Measurements from ENCODE around the gene ALK.
"Not testable (repeated sequence)": the region's sequence is repeated elsewhere in the genome, so short reads cannot be mapped to it uniquely, and the experiment has no call there.

The ALK gene

DNA sequence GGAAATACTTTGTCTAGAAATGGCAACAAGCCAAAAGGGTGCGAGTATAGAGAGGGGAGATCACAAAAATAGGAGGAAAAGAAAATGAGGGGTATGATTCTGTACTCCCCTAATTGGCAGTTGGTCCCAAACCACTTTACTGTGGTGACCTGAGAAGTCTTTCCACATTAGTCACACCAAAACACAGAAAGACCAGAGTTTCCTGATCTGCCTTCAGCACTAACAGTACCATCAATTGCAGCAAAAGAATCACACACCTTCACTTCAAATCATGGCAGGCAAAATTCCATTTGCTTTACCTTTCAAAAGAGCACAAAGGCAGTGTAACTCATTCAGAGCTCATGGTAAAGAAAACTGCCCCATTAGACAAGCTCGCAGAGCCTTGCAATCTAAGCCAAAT is 86.8 kb downstream of the ALK start:
- DNase-seq: no peak

DNA sequence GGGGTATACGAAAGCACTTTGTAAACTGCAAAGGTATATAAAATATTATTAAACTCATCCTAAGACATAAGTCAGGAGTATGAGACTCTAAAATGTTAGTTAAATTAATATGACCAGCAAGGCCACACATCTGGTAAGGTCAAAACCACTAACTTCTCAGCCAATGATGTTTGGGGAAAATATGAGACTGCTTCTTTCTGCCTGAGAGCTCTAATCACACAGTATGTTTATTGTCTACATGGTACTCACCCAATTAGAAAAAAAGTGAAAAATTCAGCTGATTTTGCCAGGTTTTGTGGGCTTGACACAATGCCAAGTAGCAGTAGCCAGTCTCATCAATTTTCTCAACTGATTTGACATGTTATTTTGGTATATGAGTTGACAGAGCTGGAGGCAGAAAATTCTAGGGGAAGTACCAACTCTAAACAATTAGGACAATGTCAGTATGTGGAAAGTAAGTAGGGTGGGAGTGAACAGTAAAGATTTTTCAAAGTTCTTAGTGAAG is 87.3 kb downstream of the ALK start:
- DNase-seq: no peak

DNA sequence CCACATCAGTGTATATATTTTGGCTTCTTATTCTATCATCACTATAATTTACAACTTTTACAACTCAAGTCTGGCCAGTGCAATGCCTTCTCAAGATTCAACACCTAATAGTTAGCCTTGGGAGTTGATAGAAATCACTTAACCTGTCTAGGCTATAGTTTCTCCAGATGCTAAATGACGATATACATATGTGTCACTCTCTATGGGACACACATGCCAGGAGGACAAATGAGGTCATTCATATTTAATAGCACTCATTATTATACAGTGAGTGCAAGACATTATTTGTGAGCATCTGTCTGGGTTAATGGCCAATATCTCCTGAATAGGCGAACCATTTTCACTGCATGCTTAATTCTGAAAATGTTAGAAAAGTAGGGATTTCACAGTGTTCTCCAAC is 89.8 kb downstream of the ALK start:
- DNase-seq: no peak

DNA sequence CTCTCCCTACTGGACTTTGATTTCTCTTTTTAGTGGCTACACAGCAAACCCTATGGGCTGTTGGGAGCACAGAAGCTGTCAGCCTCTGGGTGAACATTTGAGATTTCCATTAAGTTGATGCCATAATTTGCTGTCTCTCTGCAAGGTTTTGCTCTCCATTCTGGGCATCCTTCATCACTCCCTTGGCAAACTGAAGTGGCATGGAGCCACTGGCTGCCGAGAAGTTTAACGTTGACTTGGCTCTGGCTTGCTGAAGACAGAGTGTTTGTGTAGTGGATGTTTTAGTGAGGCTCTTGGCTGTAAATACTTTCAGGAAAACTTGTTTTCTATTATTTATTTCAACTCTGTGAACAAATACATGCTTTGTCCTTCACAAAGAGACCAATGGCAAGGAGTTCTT is 91.5 kb downstream of the ALK start:
- no peak for DNase-seq

DNA sequence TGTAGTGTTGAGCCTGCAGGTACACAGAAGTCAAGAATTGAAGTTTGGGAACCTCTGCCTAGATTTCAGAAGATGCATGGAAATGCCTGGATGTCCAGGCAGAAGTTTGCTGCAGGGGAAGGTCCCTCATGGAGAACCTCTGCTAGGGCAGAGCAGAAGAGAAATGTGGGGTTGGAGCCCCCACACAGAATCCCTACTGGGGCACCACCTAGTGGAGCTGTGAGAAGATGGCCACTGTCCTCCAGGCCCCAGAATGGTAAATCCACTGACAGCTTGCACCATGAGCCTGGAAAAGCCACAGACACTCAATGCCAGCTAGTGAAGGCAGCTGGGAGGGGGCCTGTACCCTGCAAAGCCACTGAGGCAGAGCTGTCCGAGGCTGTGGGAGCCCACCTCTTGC is 97.2 kb downstream of the ALK start:
- not testable (repeated sequence) for DNase-seq

DNA sequence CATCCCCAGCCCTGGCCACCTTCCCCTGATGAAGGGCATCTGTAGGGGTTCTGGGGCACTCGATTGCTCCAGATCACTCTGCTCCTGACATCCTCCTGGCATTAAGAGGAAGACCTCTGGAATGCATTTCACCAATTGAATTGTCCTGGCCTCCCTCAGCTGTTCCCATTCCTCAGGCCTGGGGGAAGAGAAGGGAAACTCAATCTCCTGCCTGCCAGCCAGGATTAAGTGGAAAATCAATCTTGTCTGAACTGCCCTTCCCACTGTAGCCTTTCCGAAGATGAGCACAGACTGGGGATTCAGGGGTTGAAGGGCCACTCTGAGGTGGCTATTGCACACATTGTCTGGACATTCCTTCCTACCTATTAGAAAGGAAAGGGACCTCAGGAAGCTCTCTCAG is 99.8 kb downstream of the ALK start:
- DNase-seq: no peak

DNA sequence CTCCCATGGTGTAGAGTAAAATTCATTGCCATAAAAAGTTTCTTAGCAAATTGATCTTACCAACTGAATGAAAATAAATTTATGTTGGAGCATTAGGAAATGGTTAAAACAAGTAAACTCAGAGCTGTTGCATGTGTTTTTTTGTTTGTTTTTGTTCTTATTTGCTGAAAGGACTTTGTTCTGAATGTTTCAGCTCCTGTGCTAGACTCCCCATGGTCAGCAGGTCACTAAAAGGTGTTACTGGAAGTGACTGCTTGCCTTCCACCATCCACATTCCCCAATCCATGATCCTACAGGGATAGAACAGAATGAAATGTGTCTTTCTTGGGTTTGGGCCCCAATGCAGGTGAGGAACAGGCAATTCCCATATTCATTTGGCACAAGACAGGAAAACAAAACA is 101.8 kb downstream of the ALK start:
- DNase-seq: no peak

DNA sequence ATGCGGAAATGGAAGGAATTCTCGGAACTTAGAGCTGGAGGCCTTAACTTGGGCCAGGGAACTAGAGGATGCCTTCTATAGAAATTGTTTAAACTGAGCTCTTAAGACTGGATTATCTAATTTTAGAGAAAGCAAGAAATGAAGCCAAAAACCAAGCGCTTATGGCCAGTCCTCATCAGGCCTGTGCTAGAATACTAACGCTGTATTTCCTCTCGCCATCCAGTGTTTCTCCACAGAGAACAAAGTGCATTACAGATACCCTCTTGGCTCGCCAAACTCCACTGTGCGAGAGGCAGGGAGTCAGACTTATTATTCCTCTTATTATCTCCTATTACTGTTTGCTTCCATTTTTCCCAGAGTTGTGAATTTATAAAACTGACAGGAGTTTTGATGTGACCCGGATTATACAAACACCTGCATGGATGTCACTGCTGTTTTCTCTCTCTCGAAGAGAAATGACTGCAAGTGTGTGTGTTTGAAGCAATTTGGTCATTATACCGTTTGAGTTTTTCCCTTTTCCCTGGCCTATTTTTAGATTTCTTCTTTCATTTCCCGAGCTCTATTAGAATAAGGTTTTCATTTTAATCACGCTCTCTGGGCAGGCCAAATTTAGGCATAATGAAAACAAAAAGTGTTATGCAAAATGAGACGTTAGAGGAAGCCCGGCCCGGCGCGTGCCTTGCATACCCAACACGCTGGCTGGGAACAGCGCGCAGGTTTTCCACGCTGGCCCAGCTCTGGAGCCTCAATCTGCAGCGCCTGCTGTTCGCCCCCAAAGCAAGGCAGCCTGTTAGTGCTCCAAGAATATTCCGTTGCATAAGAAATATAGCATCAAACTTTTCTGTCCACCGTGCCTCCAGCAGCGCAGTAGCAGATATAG is 103.3 kb downstream of the ALK start:
- DNase-seq: no peak

DNA sequence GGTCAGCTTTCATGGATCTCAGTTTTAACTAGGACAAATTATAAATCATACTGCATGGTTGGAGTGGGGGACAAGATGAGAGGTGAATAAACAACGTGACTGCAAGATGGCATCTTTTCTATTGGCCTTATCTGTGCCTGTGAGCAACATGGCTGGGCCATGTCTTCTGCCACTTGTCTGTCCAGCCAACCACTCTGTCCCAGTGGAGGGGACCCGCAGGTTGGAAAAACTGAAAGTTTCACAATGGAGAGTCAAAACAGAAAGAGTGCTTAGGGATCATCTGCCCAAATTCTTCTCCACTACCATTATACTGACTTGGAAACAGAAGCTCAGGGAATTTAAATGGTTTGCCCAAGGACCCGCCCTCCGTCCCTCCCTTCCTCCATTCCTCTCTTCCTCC is 104.1 kb downstream of the ALK start:
- no peak for DNase-seq

DNA sequence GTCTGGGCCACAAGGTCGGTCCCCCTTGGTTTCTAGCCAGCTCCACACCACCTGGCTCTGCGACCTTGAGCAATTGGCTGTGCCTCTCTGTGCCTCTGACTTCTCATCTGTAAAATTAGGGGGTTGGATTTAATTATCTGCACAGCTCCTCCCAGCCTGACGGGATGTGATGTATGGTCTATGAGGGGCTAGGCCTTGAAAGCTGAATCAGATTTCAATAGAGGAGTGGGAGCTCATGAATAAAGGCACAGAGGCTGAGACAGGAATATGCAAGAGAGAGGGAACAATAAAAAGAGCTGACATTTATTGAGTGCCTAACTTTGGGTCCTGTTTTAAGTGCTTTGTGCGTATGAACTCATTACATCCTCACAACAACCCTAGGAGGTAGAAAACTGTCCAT is 104.7 kb downstream of the ALK start:
- no peak for DNase-seq

DNA sequence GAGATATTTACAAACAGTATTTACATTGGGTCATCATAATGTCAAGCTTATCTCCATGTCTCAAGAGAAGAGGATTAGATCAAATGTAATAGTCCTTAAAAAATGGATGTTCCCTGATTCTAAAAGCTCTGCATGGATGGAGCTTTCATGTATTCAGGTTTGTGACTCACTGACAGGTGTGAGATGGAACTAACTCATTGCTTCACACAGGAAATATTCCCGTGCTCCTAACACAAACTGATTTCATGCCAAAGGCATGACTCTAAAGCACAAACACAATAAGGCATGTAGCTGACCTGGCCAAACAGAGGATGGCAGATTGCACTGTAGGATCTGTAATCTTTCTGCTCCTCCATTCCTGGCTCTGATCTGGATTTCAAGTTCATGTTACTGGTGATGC is 110.0 kb downstream of the ALK start:
- DNase-seq: no peak

DNA sequence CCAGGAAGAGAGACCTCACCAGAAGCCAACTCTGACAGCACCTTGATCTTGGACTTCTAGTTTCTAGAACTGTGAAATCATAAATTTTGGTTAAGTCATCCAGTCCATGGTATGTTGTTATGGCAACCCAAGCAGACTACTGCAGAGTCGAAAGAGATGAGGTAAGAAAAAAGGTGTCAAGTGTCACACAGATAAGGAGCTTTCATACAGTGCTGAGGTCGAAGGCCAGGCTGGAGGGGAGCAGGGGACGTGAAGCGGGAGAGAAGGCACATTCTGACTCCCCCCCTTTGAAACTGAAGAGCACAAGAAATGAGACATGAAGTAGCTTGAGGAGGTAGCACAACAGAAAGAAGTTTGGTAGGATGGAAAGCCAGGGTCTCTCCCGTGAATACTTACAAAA is 110.4 kb downstream of the ALK start:
- no peak for DNase-seq

DNA sequence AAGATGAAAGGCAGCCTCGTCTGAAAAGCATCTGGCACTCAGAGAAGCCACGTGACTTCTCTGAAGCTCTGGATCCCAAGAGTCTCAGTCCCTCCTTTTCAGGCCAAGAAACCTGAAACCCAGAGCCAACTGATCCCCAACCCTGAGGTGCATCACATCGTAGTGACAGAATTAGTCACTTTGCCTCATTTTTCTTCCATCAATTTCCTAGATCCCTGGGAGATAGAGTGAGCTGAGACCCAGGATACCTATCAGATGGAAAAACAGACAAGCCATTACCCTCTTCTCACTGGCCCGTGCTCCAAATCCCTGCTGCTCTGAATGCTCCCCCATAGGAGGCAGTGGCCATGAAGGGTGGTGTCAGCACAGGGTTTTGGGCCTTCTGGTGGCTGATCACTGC is 113.1 kb downstream of the ALK start:
- DNase-seq: no peak

DNA sequence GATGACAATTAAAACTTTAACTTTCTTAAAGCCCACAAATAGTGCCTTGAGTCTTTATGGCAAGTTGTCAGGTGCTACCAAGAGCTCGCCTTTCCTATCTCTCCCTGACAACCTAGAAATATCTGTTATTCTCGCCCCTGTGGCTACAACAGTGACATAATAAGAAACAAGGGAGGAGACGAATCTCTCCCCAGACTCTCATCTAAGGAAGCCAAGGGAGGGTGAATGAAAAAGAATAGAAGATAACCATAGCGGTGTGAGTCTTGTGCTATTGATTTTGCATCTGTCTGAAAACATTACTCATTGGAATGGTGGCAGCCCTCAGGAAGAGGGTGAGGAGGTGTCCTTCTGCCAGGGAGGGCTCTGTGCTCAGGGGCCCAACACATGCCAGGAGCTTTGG is 114.3 kb downstream of the ALK start:
- no peak for DNase-seq

DNA sequence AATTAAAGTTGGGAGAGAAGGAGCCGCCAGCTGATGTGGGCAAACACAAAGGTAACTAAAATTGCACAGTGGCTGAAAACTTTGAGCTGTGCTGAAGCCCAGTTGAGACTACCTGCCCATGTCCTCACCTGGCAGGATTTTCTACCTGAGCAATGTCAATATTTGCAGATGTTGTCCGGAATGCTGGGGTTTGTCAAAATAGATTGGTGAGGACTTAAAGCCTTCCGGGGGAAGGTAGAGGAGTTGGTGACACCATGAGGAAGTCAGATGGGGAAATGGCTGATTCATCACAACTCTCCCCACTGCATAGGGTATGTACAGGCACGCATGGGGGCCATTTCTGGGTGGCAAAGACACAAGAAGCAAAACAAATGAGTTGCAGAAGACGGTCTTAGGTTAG is 114.9 kb downstream of the ALK start:
- no peak for DNase-seq

DNA sequence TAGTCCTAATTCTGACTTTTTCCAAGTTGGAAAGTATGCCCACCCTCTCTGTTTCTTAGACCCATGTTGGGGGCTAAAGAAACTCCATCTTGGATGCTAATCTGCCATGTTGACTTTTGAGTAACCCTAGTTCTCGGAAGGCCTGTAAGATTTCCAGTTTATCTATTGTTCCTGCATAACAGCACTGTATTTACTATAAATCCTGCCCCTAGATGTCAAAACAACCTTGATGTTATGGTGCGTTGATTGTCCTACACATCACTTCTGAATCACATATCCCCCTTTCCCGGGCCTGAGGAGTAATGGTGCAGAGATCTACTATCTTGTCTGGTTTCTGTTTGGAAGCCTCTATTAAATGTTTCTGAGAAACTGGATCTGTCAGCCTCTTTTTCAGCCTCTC is 116.7 kb downstream of the ALK start:
- no peak for DNase-seq

DNA sequence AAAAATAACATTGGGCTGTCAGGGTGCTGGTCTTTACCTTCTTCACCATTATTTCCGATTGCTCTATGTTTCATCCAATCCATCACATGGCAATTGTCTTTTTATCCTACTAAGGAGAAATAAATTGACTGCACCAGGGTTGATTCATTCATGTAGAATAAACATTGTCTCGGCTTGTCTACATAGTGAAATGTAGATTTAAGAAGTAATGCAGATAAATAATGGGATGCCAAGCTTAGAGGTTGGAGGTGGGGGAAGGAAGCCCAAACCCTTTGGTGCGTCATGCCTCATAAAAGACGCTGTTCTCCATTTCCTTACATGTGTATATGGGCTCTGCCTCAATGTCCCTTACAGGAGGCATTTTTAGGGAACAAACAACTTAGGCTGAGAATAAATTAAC is 117.8 kb downstream of the ALK start:
- no peak for DNase-seq

DNA sequence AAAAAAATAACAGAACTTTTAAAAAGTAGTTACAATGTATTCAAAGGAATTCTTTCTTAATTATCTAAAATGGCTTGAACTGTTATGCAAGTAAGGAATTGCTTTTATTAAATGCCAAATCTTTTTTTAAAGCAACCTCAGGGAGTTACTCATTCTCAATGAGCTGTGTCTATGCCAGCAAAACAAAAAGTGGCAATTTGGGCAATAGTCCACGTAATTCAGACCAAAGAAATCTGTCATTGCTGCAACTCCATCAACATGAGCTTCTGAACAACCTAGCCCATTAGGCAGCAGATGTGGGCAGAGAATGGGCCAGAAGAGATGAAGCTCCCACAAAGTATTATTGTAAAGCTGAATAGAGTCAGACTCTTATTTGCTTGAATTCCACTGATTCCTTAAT is 118.4 kb downstream of the ALK start:
- no peak for DNase-seq

DNA sequence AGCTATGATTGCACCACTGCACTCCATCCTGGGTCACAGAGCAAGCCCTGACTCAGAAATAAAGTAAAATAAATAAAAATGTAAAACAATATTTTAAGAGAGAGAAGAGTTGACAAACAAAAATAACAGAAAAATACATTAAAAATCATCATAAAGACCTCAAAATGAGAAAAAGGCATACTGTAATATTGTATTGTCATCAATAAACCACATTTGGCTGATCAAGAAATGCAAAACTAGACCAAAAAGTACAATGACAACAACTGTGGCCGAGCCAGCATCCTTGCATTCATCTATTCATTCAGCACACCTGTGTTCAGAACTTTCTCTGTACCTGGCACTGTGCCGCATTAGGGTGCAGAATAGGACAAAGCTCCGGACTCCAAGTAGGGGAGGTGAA is 121.8 kb downstream of the ALK start:
- DNase-seq: no peak

DNA sequence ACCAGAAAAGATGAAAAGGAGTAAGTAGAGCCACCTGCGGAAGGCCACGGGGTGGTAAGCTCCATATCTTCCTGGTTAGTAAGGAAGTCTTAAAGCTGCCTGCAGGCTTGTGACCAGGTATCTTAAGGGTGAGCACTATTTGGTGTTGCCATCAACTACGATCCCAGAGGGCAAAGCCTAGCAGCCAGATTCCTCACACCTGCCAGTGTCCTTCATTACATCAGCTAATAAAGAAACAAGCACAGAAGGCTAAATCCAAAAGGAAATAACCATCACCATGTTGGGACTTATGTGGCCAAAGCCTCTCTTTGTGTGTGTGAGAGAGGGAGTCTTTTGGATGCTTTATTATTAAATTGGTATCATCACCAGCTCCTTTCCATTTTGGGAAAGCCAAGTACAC is 123.5 kb downstream of the ALK start:
- no peak for DNase-seq

DNA sequence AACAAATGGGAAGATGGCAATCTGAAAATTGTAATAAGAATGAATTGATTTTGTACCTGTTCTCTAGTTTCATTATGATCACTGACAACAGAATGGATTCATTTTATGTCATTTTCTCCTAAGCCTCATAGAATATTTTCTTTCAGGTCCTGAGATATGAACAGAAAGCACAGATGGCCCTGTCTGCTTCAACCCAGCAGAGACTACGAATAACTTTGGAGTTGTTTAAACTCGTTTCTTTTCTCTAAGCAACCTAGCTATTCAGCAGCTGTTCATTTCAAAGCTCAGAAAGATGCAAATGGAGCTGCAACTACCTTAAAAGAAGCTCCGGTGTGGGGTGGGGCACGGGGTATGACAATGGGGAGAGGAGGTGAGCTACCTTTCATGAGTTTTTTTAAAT is 124.9 kb downstream of the ALK start:
- no peak for DNase-seq

DNA sequence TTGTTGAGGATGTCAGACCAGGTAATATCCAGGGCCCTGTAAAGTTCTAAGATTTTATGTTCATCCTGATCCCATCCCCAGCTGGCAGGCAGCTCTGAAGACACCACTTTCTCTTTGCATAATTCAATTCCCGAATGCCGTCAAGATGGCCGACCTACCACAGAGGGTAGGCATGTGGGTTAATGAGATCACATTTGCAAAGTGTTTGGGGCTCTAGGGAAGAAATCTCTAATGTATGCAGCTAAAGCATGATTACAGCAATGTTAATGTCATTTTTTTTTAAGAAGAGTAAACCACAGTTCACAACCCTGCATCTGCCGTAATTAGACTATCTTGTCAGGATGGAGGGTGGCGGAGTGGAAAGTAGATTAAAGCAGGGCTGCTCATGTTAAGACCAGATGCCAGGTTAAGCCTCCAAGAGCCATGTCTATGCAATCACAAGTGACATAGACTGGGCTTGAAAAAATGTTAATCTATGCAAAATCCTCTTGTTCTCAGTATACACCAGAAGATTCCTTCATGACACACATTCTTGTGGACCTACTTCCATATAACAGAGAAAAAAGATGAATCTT is 131.4 kb downstream of the ALK start:
- no peak for DNase-seq

DNA sequence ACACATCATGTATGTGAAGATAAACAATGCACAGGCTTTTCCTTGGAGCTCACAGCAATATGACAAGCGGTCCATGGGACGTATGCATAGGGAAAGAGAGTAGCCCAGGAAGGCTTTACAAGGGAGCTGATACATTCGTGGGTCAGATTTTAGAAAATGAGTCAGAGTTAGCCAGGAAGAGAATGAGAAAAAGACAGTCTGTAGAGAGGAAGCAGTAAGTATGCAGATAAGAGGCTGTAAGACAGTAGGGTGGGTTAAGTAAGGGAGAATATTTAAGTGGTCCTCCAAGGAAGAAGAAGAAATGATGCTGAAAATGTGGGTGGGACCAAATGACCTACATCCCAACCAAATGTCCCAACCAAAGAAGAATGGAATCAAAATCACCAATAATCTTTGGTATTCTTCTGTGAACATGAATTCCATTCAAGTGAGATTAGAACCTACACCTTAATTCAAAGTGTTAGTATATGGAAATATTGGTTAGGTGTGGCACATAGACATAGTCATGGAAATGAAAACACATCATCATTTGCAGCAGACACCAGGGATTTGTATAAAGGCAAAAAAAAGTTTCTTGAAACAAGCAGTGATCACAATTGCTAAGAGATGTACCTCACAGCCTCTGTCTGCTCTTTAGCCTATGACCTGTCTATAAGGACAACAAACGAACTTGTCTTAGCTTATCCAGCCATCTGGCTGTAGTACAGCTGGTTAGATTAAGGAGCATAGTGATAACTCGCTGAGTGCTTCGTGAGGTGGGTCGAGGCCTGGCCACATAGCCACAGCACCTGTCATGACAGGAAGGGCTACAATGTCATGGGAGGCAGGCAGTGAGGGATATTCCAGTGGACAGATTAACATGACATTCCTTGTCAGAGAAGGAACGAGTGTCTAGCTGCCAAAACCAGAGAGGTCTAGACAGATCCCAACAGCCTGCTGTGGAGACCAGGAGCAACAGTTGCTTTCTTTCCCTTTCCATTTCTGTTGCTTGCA is 133.6 kb downstream of the ALK start:
- no peak for DNase-seq

DNA sequence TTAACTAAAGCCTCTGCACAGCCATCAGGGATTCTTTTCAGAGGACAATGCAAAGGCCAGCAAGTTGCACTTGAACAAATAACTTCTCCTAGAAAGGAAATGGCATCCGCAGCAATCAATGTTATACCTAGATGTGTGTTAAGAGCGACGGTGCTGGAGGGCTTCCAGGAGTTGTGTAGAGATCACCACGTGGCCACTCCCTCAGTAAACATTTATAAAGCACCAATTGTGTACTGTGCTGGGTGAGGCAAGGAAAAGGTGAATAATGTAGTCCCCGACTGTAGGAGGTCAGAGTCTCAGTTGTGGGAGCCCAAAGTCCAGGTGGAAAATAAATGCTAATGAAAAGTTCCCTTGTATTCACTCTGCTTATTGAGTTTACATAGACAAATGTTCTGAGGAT is 135.0 kb downstream of the ALK start:
- DNase-seq: no peak
